ENCODE results near the gene PRPF31. TPM values are rescaled to one million over a fixed set of nuclear protein-coding genes. Genes with fewer than 3 reads are reported as not detected.

PRPF31 gene
- total RNA-seq, 1 experiment from 2014 or later, result 84.4 TPM

DNA sequence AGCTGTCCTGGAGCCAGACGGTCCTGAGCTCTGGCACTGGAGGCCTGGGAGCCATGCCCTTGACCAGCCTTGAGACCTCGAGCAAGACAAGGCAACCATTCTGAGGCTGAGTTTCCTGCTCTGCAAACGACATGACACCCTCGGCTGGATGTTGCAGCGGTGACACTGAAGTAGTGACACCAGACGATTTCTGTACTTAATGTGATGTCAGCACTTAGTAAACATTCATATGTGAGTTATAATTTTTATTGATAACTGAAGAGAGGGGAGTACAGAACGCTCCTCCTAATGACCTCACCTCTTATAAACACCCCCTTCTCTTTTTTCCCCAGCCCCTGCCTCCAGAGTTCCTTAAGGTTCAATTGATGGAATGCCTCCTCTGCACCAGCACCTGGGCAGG, 7.1 kb upstream of the PRPF31 start:
- Histone ChIP-seq H3T11ph (ENCODE audit: low read length) (no peak overlapping the region), H3K79me1 (ENCODE audit: insufficient read depth, low read depth, low read length, poor library complexity, severe bottlenecking) (peaks cover under 1% of the 10 kb centered on the region), H3K14ac (ENCODE audit: insufficient read depth, low read length) (no peak overlapping the region), H3K4me2 (ENCODE audit: insufficient read depth, insufficient read length, low read length) (no peak overlapping the region), H4K5ac (ENCODE audit: insufficient read length, low read depth, low read length) (no peak overlapping the region), H2BK5ac (ENCODE audit: insufficient read length, low read length) (no peak overlapping the region), H3K27ac (ENCODE audit: insufficient read length, low read depth, low read length) (no peak overlapping the region), H3K4ac (ENCODE audit: low read depth, low read length) (no peak overlapping the region), H3K56ac (ENCODE audit: insufficient read length, low read depth, low read length) (no peak overlapping the region), H2AK5ac (ENCODE audit: insufficient read length, low read length) (no peak overlapping the region), H3K23me2 (ENCODE audit: insufficient read length, low read depth, low read length, poor library complexity, severe bottlenecking) (peaks cover under 1% of the 10 kb centered on the region), H4K8ac (replicated peaks; ENCODE audit: insufficient read length, low read depth, low read length) (no peak overlapping the region), H2AFZ (ENCODE audit: low read length) (no peak overlapping the region), H3K4me1 (ENCODE audit: insufficient read depth, low read length) (no peaks in the 10 kb centered on the region), H3K9ac (ENCODE audit: extremely low read depth, insufficient read length, low read length) (no peak overlapping the region), H3K9me3 (ENCODE audit: control insufficient read depth, low read depth, low read length) (no peaks in the 10 kb centered on the region), H2BK12ac (ENCODE audit: insufficient read length, low read depth, low read length) (no peak overlapping the region), H3K18ac (ENCODE audit: insufficient read length, low read depth, low read length) (no peak overlapping the region), H2BK120ac (ENCODE audit: low read depth, low read length, poor library complexity, severe bottlenecking) (no peak overlapping the region), H4K20me1 (ENCODE audit: control insufficient read depth, insufficient read depth, insufficient read length) (no peaks in the 10 kb centered on the region), H3K23ac (ENCODE audit: insufficient read length, low read depth, low read length) (no peak overlapping the region), H2BK15ac (ENCODE audit: low read depth, low read length) (no peak overlapping the region), H3K27me3 (ENCODE audit: insufficient read depth, low read length) (no peaks in the 10 kb centered on the region), H3K79me2 (ENCODE audit: insufficient read depth, low read length) (no peaks in the 10 kb centered on the region), H4K91ac (ENCODE audit: insufficient read length, low read depth, low read length) (no peak overlapping the region), H2BK20ac (ENCODE audit: low read depth, low read length, poor library complexity, severe bottlenecking) (no peak overlapping the region)
- Mint-ChIP-seq H3K36me3 (ENCODE audit: insufficient read depth in 1 of 3, low read depth in 3 of 3) (peaks cover 42 to 68% (median 68%) of the 10 kb centered on the region in 3 experiments), H3K27me3 (ENCODE audit: low read depth) (no peaks in the 10 kb centered on the region), H3K4me3 (no peak overlapping the region; a peak in 1 of 5 replicates), H3K27ac (no peak overlapping the region; a peak in 1 of 7 replicates), H3K9me3 (peaks cover 0 to 2% of the 10 kb centered on the region in 2 experiments; a peak in 2 of 5 replicates), H3K4me1 (no peaks in the 10 kb centered on the region)
- TF ChIP-seq CTCF (conservative IDR thresholded peaks at IDR 0.05), result no peak
- no CpG with 5 or more reads among the region's 7 CpGs for WGBS (ENCODE audit: extremely low coverage, insufficient read length, low lambda C conversion rate)
- no peak for DNase-seq
